PC-9 (cell line): ENCODE results near the gene TEDC1. TPM values are rescaled to one million over a fixed set of nuclear protein-coding genes. Genes with fewer than 3 reads are reported as not detected.

ENCODE experiments used
- BruUV-seq: library from RNA; stranded (reverse); fragments of 400-500 nt; replicated peaks from 2 replicates; lab custom pipeline; 2021; lab: Mats Ljungman, UMichigan
- CTCF ChIA-PET: fragments of 300-600 bp; sonication (Branson Sonifier 250); formaldehyde crosslinking; loops from one replicate; lab custom pipeline; 2022; ENCODE audit warnings: antibody characterized with exemption; lab: Charles Lee
- POLR2A ChIA-PET: fragments of 300-600 bp; sonication (Branson Sonifier 250); formaldehyde crosslinking; loops from one replicate; lab custom pipeline; 2022; ENCODE audit warnings: antibody characterized with exemption; ENCODE audit not compliant: unreplicated experiment; lab: Charles Lee
- DNase-seq, 2 experiments: peaks; one replicate each; pipeline versions ENCODE4 v3.0.0 to v3.0.0-alpha.2; 2015 to 2022; ENCODE audit warnings: mixed read lengths in 1 of 2
- H2AFZ ChIP-seq: fragments of 200-600 bp; sonication (generic); 2 replicates; pipeline ENCODE4 v1.8.1; 2017; ENCODE audit warnings: antibody characterized with exemption
- H3F3A ChIP-seq: fragments of 200-600 bp; sonication (generic); 2 replicates; pipeline ENCODE4 v1.8.1; 2017; ENCODE audit warnings: antibody characterized with exemption, mild to moderate bottlenecking, low read depth; ENCODE audit not compliant: insufficient read depth
- H3K27ac ChIP-seq: fragments of 200-600 bp; sonication (generic); 2 replicates; pipeline ENCODE4 v1.6.1; 2016; ENCODE audit warnings: mixed run types
- H3K27me3 ChIP-seq: fragments of 200-600 bp; sonication (generic); 2 replicates; pipeline ENCODE4 v1.6.1; 2016; ENCODE audit warnings: low read depth, mixed run types; ENCODE audit not compliant: insufficient read depth
- H3K36me3 ChIP-seq: fragments of 200-600 bp; sonication (generic); 2 replicates; pipeline ENCODE4 v1.6.1; 2016; ENCODE audit warnings: low read depth, mixed run types
- H3K4me1 ChIP-seq: fragments of 200-600 bp; sonication (generic); replicated peaks from 2 replicates; pipeline ENCODE4 v1.6.1; 2016; ENCODE audit warnings: mixed run types; ENCODE audit not compliant: insufficient read depth
- H3K4me2 ChIP-seq: fragments of 200-600 bp; sonication (generic); 2 replicates; pipeline ENCODE4 v1.6.1; 2017; ENCODE audit warnings: mixed run types
- H3K4me3 ChIP-seq: fragments of 200-600 bp; sonication (generic); 2 replicates; pipeline ENCODE4 v1.6.1; 2016; ENCODE audit warnings: mixed run types
- H3K79me2 ChIP-seq: fragments of 200-600 bp; sonication (generic); 2 replicates; pipeline ENCODE4 v1.6.1; 2017; ENCODE audit warnings: low read depth, mixed run types
- H3K9me2 ChIP-seq: fragments of 200-600 bp; sonication (generic); 2 replicates; pipeline ENCODE4 v1.8.1; 2017; ENCODE audit warnings: mild to moderate bottlenecking; ENCODE audit not compliant: insufficient read depth
- H3K9me3 ChIP-seq: fragments of 200-600 bp; sonication (generic); 2 replicates; pipeline ENCODE4 v1.8.1; 2016; ENCODE audit warnings: low read depth; ENCODE audit not compliant: insufficient read depth
- H4K20me1 ChIP-seq: fragments of 200-600 bp; sonication (generic); 2 replicates; pipeline ENCODE4 v1.8.1; 2017; ENCODE audit not compliant: insufficient read depth
- EZH2 ChIP-seq: fragments of 200-600 bp; sonication (generic); IDR thresholded peaks from 2 replicates; pipeline ENCODE4 v1.8.0; 2017; ENCODE audit warnings: antibody characterized with exemption, low read depth
- intact Hi-C: fragments of 100-400 bp; cut with micrococcal nuclease; formaldehyde crosslinking; loops from one replicate; pipeline ENCODE4 v1.10.0; 2022; ENCODE audit not compliant: unreplicated experiment
- total RNA-seq: library from RNA; stranded (reverse); gene quantifications from 2 replicates; pipeline ENCODE4 v1.2.3, GENCODE V29; 2021
- TF ChIP-seq, protein P1 (sequence below): fragments of 200-600 bp; sonication (generic); conservative IDR thresholded peaks from 2 replicates; pipeline ENCODE4 v1.6.1; 2017; ENCODE audit warnings: mixed run types, antibody characterized with exemption, mild to moderate bottlenecking, moderate library complexity

TEDC1 gene
- total RNA-seq, 1 experiment from 2014 or later, result 21.2 TPM

- no peaks in the 10 kb centered on the region for H3K27me3 ChIP-seq
- no peaks in the 10 kb centered on the region for H4K20me1 ChIP-seq
- CTCF ChIA-PET, result no interaction called here
- POLR2A ChIA-PET, result no interaction called here
- no peaks in the 10 kb centered on the region for H3K36me3 ChIP-seq
- no peak overlapping the region for H3K4me3 ChIP-seq
- H3K9me3 ChIP-seq, result no peaks in the 10 kb centered on the region
- H3K4me1 ChIP-seq, result peaks cover 53% of the 10 kb centered on the region
- H3K79me2 ChIP-seq, result no peaks in the 10 kb centered on the region
- no peak overlapping the region for H3K4me2 ChIP-seq
- H3F3A ChIP-seq, result peaks cover 21% of the 10 kb centered on the region
- TF ChIP-seq, protein P1, sequence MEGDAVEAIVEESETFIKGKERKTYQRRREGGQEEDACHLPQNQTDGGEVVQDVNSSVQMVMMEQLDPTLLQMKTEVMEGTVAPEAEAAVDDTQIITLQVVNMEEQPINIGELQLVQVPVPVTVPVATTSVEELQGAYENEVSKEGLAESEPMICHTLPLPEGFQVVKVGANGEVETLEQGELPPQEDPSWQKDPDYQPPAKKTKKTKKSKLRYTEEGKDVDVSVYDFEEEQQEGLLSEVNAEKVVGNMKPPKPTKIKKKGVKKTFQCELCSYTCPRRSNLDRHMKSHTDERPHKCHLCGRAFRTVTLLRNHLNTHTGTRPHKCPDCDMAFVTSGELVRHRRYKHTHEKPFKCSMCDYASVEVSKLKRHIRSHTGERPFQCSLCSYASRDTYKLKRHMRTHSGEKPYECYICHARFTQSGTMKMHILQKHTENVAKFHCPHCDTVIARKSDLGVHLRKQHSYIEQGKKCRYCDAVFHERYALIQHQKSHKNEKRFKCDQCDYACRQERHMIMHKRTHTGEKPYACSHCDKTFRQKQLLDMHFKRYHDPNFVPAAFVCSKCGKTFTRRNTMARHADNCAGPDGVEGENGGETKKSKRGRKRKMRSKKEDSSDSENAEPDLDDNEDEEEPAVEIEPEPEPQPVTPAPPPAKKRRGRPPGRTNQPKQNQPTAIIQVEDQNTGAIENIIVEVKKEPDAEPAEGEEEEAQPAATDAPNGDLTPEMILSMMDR, result no peak
- no peak for TF ChIP-seq EZH2
- intact Hi-C loops, result loop anchor here (5.0 kb wide), 2 partner anchors 182 to 512 kb away; partner anchors contain the start of gene BRF1
- no peaks in the 10 kb centered on the region for H3K9me2 ChIP-seq
- DNase-seq, result peak in 1 of 2 experiments; percentile 24
- H2AFZ ChIP-seq, result no peak overlapping the region
- no TSS peak for BruUV-seq
- H3K27ac ChIP-seq, result no peak overlapping the region
Observed at GRCh38 chr14:105484069-105484996, 6.7 kb upstream of the TEDC1 start.

DNA sequence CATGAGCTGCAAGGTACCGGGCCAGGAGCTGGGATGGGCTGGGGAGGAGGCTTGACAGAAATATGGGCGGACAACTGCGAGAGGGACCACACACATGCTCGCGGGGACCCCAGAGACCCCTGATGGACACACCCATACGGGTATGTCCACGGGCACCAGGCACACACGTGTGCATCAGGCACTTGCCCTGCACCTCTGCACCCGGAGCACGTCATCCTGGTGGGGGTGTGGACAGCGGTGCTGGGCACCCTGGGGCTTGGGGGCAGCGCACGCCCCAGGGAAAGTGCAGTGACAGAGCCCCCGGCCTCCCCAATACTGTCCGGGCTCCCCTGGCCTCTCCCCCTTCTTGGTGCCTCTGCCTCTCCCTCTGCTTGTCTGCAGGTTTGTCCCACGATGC lies 6.1 kb upstream of the TEDC1 start:
- Histone ChIP-seq H3K4me3 (no peak overlapping the region), H3K9me2 (no peaks in the 10 kb centered on the region), H3K36me3 (no peaks in the 10 kb centered on the region), H3K9me3 (no peaks in the 10 kb centered on the region), H2AFZ (no peak overlapping the region), H3K27me3 (no peaks in the 10 kb centered on the region), H3K79me2 (no peaks in the 10 kb centered on the region), H3K27ac (no peak overlapping the region), H4K20me1 (no peaks in the 10 kb centered on the region), H3F3A (peaks cover 21% of the 10 kb centered on the region), H3K4me1 (peaks cover 55% of the 10 kb centered on the region), H3K4me2 (no peak overlapping the region)
- no peak for DNase-seq
- POLR2A ChIA-PET, result no interaction called here
- BruUV-seq, result no TSS peak
- intact Hi-C loops, result loop anchor here (5.0 kb wide), 2 partner anchors 183 to 513 kb away; partner anchors contain the start of gene BRF1
- TF ChIP-seq, protein P1, result no peak
- TF ChIP-seq EZH2, result no peak
- CTCF ChIA-PET, result no interaction called here

GRCh38 chr14:105485739-105486162 lies 5.3 kb upstream of the TEDC1 start:
- intact Hi-C loops, result no loop called here
- Histone ChIP-seq H2AFZ (no peak overlapping the region), H3K9me3 (no peaks in the 10 kb centered on the region), H3K79me2 (no peaks in the 10 kb centered on the region), H3K27me3 (no peaks in the 10 kb centered on the region), H3F3A (peaks cover 17% of the 10 kb centered on the region), H3K27ac (no peak overlapping the region), H3K4me3 (no peak overlapping the region), H3K9me2 (no peaks in the 10 kb centered on the region), H3K36me3 (no peaks in the 10 kb centered on the region), H3K4me2 (no peak overlapping the region), H4K20me1 (no peaks in the 10 kb centered on the region), H3K4me1 (peaks cover 49% of the 10 kb centered on the region)
- BruUV-seq, result no TSS peak
- ChIA-PET POLR2A (no interaction called here), CTCF (no interaction called here)
- no peak for TF ChIP-seq EZH2
- TF ChIP-seq, protein P1, result no peak
- DNase-seq, result peak; percentile 31 to 34
